ENCODE results near the gene VPS33B.
A peak's percentile ranks its signal among the peaks of the same experiment; 100 is the strongest.
"Not testable (repeated sequence)": the region's sequence is repeated elsewhere in the genome, so short reads cannot be mapped to it uniquely, and the experiment has no call there.

The VPS33B gene

GRCh38 chr15:91022075-91022831 is at the start of gene VPS33B:
Gene VPS33B, minus strand, starts transcription at chr15:91022594. Its CDS starts 345 bp downstream, at chr15:91022249.
- peak; percentile 45 for DNase-seq

- DNase-seq = no peak
Observed at GRCh38 chr15:91072161-91072560, 49.8 kb upstream of the VPS33B start.

GRCh38 chr15:91070872-91071271 is 48.5 kb upstream of the VPS33B start:
- no peak for DNase-seq

GRCh38 chr15:91068966-91069365 is 46.6 kb upstream of the VPS33B start:
- no peak for DNase-seq

GRCh38 chr15:91068436-91068835 is 46.0 kb upstream of the VPS33B start:
- no peak for DNase-seq

GRCh38 chr15:91067036-91067435 is 44.6 kb upstream of the VPS33B start:
- DNase-seq = no peak

- no peak for DNase-seq
Observed at GRCh38 chr15:91065505-91065904, 43.1 kb upstream of the VPS33B start.

- no peak for DNase-seq
Observed at GRCh38 chr15:91061997-91062396, 39.6 kb upstream of the VPS33B start.

GRCh38 chr15:91061230-91061629 is 38.8 kb upstream of the VPS33B start:
- no peak for DNase-seq

- DNase-seq = peak; percentile 14
Observed at GRCh38 chr15:91055548-91056331, 33.3 kb upstream of the VPS33B start.

- DNase-seq = no peak
Observed at GRCh38 chr15:91054816-91055215, 32.4 kb upstream of the VPS33B start.

- DNase-seq = no peak
Observed at GRCh38 chr15:91051248-91051647, 28.9 kb upstream of the VPS33B start.

GRCh38 chr15:91050128-91050455 is 27.7 kb upstream of the VPS33B start:
- DNase-seq = no peak

- DNase-seq = no peak
Observed at GRCh38 chr15:91049378-91050127, 27.2 kb upstream of the VPS33B start.

GRCh38 chr15:91047545-91048199 is 25.3 kb upstream of the VPS33B start:
- DNase-seq = no peak

- not testable (repeated sequence) for DNase-seq
Observed at GRCh38 chr15:91046056-91046455, 23.7 kb upstream of the VPS33B start.

- DNase-seq = no peak
Observed at GRCh38 chr15:91045065-91045464, 22.7 kb upstream of the VPS33B start.

- no peak for DNase-seq
Observed at GRCh38 chr15:91043202-91043874, 20.9 kb upstream of the VPS33B start.

GRCh38 chr15:91040856-91041255 is 18.5 kb upstream of the VPS33B start:
- no peak for DNase-seq

GRCh38 chr15:91039996-91040395 is 17.6 kb upstream of the VPS33B start:
- no peak for DNase-seq

- DNase-seq = no peak
Observed at GRCh38 chr15:91032919-91033803, 10.8 kb upstream of the VPS33B start.

Measured in GOT3 (cell line).